ENCODE data around the gene ATG2B. TPM values are rescaled to one million over a fixed set of nuclear protein-coding genes. Genes with fewer than 3 reads are reported as not detected.

Gene ATG2B
- total RNA-seq, 1 experiment from 2014 or later: 9.4 TPM

DNA sequence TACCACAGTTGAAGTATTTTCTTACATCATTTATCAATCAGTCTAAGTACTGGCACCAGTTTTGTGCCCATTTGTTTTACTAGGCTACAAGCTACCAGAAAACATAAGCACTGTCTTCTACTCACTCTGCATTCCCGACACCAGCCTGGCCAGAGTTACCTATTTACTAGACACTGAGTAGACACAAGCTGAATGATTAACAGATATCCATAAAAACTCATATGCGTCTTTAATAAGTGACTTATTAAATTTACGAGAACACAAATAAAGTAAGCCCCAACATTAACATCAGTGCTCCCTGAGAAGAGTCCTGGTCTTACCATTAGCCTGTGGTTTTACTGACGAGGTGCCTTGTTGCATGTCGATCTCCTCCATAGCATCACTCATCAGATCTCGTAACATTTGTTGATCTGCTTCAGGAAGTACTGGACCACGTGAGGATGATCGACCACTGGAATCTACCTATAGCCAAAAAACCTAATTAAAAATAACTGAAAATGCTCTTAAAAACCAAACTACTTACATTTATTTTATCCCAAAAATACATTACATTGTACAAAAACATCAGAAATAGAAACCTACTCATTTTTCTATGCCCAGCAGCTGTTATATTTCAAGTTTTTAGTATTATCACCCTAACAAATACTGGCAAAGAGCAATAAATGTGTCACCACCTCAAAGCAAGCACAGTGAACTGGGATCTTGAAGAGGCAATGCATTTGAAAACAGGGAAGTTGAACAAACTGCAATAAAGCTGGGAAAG lies 53.8 kb downstream of the ATG2B start:
- DNase-seq (ENCODE audit: low read depth): no peak

DNA sequence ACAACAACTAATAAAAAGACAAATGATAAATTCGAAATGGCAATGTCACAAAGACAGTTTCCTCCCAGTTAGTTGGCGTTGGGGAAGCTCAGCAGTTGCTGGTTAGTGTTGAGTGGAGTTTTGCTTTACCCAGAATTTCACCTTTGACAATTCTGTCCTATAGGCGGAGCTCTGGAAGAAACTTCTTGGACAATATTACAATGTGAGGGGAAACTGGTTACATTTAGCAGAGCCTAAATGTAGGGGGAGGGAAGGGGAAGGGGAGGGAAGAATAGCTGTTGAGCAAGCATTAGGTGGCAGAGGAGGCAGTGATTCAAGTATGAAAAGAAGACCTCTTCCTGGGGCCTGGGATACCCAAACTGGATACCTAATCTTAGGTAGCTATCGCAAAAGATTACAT lies 55.7 kb downstream of the ATG2B start:
- DNase-seq (ENCODE audit: low read depth): peak; percentile 33

DNA sequence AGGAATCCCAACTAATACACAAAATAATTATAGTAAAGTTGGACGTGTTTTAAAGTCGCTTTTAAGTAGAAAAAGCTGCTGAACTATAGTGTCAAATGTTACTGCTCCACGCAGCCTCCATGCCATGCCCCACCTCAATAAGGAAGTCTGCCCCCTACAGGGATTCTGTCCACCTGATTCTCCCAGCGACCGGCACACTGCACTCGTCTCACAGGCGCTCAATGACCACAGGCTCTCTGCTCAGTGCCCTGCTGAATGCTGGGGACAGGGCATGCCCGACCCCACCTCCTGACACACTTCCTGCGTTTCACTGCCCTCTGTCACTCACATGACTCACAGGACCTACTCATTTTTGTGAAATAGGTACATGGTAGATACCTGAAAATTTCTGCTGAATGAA lies 58.2 kb downstream of the ATG2B start:
- DNase-seq (ENCODE audit: low read depth): peak; percentile 15

DNA sequence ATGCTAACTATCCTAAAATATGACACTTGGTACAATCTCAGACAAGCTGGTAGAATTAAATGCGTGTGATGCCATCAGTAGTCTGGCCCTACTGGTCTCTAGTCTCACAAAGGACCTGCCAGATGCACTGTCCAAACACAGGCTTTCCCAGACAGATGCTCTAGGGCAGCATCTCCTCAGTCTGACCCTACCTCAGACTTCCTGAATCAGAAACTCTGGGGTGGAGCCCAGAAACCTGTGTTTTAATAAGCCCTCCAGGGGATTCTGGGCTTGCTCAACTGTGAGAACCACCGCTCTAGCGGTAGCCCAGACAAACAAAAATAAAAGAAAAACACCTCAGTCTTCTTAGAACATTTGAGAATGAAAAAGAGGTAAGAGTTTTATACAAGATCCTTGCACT lies 59.2 kb downstream of the ATG2B start:
- no peak for DNase-seq (ENCODE audit: low read depth)

DNA sequence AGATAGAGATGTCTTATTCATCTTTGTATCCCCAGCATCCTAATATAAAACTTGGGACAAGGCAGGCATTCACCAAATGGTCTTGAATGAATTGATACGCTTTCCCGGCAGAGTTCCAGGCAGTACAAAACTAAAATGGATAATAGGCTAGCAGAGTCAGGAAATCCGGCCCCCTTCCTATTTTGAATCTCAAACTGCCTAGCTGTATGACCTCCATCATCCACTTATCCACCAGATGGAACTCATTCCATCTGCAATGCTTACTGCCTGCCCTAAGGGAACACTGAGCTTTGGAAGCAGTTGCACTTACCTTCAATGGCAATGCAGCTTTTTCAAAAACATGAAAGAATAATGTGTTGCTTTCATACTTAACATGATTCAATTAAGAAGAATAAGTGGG lies 63.7 kb downstream of the ATG2B start:
- no peak for DNase-seq (ENCODE audit: low read depth)

DNA sequence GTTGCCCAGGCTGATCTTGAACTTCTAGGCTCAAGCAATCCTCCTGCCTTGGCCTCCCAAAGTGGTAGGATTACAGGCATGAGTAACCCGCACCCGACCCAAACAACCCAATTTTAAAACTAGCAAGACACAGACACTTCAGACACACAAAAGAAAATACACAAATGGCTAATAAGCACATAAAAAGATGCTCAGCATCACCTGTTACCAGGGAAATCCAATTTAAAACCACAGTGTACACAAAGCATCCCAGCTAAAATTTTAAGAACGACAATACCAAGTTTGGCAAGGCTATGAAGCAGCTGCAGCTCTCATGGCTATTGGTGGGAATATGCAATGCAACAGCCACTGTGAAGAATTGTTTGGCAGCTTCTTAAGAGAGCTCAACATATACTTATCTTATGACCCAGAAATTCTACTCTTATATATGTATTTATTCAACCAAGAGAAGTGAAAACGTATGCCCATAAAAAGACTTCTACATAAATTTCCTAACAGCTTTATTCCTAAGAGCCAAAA lies 65.1 kb downstream of the ATG2B start:
- no peak for DNase-seq (ENCODE audit: low read depth)

DNA sequence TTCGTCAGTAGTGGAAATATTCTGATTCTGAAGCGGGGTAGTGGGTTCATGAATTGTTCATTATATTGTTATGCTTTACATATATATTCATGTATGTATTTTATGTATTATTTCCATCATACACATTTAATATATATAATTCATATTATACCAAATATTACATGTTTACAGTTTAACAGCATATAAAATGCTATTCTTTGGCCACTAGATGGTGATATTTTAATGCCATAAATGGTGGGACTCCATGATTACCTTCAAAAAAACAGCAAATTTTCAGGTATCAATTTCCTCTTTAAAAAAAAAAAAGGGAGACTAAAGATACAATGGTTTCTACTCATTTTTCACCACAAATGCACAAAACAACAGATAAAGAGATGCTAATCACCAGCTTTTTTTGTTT lies 66.1 kb downstream of the ATG2B start:
- DNase-seq (ENCODE audit: low read depth): no peak

DNA sequence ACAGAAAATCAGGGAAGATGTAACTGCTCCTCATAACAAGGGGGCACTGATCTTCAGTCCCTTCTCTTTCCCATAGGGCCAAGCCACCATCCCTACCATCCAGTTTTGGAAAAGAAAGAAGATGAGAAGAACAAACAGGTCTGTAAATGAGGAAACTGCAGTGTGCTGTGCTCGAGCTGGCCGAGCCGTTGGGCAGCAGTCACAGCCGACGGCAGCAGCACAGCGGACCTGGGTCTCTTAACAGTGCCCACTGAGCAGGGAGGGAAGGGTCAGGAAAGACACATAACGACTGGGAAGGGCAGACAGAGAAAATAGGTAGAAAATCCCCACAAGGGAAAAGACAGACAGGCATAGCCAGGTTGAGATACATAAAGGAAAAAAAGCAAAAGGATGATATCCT lies 68.9 kb downstream of the ATG2B start:
- no peak for DNase-seq (ENCODE audit: low read depth)

DNA sequence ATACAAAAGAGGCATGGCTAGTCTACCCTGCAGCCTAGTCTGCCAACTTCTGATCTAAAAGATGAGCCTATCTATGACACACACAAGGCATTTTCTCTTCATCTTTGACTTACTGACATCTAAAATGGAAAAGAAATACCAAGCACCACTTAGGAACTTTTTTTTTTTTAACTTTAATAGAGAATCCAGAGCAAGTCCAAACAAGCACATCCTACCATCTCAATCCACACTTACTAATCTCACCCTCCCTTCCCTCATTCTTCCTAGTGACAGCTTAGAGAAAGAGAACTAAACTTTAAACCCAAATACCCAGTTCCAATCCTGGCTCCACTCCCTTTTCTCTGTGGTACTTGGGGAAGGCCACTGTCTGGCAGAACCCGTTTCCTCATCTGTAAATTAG lies 75.3 kb downstream of the ATG2B start:
- no peak for DNase-seq (ENCODE audit: low read depth)

DNA sequence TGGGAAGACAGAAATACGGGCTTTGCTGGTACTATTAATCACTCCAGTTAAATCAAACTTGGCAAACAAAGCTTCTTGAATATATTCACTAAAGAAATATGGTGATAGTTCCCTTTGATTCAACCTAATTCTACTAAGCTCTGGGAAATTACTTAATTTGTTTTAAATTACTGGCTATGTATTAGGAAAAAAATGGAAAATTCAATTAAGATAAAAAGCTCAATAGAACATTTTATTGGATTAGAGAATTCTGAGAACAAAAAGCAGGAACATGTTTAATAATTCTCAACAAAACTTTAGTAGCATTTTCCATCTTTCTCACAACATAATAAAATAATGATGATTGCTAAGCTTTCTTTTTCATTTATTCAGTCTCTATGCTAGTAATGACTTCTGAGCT lies 76.9 kb downstream of the ATG2B start:
- no peak for DNase-seq (ENCODE audit: low read depth)

DNA sequence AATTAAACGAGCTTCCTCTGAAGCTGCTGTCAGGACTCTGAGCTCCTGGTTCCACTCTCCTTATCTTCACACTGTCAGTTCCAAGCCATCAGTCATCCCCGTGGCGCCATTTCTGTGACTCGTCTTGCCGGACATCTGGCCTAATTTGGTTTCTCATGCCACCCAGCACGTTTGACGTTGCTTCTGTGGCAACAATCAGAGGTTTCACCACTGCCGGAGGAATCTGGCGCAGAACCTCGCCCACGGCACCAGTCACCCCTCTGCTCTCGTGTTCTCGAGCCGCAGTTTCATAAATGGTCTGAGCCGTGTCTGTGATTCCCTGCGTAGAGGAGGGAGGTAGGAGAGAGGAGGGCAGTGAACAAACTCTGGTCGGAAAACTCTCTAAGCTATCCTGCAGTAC lies 77.5 kb downstream of the ATG2B start:
- no peak for DNase-seq (ENCODE audit: low read depth)

DNA sequence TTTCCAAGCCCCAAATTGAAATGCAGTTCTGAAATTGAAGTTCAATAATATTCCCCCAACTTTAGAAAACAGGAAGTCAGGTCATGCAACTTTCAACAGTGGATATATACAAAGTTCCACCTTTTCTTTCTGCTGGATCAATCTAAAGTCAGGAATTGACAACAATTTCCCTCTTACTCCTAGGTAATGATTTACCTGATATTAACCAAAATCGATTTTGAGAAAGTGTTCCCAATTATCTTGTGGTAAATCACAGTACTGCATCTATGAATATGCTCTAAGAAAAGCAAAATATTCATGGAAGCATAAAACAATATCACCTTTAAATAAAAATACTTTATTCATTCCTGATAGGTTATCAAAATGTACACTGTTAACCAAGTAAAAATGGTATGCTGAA lies 78.7 kb downstream of the ATG2B start:
- DNase-seq (ENCODE audit: low read depth): no peak

DNA sequence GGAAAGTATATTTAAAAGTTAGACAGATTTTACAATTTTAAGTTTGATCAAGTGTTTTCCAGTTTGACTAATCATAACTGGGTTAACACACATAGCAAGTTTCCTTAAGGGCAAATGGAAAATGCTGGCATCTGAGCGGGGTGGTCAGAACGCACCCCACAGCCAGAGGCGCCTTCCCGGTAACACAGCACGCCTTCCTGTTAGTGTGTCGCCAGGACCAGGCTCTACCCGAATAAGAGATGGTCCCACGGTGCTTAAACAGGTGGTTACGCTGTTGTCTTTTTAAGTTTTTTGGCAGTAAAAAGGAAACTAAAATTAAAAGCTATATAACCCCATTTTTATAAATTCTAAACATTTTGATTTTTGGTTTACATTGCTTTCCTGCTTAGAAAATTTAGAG lies 79.1 kb downstream of the ATG2B start:
- DNase-seq (ENCODE audit: low read depth): no peak

DNA sequence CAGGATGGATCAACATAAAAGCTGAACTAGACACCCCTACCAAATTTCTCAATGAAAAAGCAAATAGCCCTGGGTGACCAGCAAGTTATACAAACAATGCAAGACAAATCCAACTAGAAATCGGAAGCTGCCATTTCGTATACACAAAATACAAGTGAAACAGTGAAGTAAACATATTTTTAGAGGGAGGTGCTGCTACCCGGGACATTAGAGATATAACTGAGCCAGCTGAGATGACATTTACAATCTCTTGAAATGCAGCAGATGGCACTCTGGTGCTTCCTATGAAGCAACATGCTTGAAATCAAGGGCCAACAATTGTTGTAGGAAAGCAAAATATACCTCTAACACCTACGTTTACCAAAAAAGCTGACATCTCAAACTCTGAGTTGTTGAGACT lies 81.7 kb downstream of the ATG2B start:
- no peak for DNase-seq (ENCODE audit: low read depth)

DNA sequence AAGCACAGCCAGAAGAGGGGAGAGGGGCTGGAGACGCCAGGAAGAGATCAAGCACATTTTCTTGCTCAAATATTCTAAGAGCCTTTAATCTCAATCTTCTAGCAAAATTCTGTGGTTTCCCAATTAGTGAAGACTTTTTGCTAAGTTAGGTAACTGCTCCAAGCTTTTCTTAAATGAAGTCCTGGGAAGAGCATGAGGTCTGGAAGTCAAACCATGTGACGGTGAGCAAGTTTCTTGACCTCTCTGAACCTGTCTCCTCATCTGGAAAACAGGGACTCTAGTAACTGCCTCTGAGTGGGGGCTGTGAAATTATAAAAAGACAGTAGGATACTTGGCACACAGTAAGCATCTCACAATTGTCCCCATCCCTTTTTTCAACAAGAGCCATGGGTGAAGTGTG lies 83.0 kb downstream of the ATG2B start:
- DNase-seq (ENCODE audit: low read depth): no peak

DNA sequence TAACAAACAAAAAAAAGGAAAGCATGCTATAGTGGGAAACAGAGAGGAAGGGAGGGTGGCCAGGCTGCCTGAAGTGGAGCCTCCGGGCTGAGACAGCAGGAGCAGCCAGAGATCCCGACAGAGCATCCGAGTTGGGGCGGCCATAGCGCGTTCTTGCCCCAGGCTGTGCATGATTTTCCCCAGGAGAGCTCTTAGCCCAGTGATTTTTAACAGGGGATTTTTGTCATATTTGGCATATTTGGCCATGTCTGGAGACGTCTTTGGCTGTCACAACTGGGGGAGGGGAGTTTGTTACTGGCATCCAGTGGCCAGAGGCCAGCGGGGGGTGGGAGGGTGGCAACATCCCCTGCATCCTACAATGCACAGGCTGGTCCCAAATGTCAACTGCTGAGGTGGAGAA lies 83.6 kb downstream of the ATG2B start:
- no peak for DNase-seq (ENCODE audit: low read depth)

DNA sequence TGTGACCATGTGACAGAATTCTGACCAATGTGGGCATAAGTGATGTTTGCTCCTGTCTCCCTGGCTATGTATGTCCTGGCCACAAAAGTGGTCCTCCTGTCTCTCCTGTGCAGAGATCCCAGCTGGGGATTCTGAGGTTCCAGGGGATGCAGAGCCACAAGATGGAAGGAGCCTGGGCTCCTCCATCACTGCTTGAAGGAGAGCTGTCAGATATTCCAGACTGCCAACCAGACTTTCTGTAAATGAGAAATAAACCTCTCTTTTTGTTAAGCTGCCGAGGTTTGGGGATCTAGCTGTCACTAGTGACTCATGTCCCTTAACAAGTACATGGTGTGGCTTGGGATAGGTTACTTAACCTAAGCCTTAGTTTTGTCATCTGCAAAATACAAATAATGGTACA lies 85.3 kb downstream of the ATG2B start:
- no peak for DNase-seq (ENCODE audit: low read depth)

DNA sequence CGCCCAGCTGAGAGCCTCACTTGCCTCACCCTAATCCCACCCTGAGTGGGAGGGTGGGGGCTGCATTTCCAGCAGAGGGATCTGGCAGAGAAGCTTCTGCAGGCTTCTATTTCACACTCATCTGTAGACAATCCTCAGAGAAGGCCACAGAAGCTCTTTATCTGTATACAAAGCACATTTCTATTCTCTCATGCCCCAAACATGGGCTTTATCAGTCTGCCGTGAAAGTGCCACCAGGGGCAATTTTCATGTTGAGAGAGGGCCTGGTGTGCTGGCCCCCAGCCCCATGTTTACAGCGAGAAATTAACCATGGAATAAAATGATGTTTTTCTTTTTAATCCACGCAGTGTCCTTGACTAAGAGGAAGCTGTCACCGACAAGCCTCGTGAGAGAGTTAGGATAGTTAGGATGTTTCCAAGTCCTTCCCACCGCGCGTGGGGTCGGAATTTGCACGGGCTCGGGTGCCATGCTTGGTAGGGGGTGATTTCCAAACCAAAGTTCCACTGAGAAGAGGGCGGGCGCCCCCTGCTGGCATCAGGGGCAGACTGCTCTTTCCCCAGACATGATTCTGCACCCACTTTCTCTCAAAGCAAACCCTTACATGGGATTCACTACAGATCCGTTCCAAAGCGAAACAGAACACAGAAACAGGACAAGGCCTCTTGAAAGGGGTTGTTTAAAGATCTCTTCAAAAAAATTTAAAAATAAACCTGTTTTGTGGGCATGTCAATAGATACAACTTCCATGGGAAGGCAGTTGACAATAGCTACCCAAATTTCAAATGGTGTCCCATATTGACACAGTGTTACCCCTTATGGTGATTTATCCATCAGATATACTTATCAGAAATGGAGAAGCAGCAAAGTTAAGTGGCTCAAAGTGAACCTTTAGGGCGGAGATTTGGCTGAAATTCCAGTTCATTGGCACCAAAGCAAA lies 87.7 kb downstream of the ATG2B start:
- peak; percentile 48 for DNase-seq (ENCODE audit: low read depth)

DNA sequence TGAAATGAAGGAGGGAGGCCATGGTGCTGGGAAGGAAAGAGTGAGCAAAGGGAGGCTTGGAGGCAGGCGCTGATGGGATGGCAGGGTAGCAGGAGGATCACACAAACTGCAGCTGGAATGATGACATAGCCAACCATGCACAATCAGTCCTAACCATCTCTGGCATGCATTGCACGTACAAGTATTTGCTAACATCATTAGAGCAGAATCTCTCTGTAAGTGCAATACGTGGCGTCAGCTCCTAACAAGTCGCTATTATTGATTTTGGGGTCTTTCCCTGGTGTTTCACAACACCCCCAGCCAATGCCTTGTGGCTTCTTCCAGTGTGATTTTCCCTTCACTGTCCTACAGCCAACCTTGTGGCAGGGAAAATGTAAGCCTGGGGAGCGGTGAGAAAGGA lies 88.6 kb downstream of the ATG2B start:
- DNase-seq (ENCODE audit: low read depth): no peak

DNA sequence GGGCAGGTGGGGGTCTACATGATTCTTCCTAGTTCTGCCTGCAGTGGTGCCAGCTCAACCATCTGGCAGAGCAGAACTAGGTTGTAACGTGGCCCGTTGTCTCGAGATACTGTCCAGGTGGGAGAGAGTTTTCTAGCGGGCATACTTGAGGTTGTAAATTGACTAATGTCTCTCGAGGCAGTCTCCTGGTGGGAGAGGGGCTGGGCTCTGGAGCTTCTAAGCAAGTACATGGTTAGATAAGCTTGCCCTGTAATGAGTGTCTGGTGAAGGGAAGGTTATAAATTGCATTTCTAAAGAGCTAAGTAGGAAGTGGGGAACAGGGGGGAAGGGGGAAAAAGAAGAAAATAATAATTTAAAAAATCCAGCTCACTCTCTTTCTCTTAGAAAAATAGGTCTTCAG lies 89.0 kb downstream of the ATG2B start:
- DNase-seq (ENCODE audit: low read depth): no peak

DNA sequence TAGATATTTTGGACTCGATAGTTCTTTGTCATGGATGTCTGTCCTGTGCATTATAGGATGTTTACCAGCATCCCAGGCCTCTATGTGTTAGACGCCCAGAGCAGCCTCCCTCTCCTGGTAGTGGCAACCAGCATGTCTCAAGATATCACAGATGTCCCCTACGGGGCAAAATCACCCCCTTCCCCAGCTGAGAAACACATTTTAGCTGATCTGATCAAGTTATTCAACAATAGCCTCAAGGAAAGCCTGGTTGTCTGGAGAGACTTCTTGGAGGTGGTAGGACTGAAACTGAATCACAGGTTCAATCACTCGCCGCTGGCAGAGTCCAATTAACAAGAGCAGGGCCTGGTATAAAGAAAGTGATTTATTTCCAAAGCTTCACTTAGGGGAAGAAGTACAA lies 89.5 kb downstream of the ATG2B start:
- DNase-seq (ENCODE audit: low read depth): no peak

DNA sequence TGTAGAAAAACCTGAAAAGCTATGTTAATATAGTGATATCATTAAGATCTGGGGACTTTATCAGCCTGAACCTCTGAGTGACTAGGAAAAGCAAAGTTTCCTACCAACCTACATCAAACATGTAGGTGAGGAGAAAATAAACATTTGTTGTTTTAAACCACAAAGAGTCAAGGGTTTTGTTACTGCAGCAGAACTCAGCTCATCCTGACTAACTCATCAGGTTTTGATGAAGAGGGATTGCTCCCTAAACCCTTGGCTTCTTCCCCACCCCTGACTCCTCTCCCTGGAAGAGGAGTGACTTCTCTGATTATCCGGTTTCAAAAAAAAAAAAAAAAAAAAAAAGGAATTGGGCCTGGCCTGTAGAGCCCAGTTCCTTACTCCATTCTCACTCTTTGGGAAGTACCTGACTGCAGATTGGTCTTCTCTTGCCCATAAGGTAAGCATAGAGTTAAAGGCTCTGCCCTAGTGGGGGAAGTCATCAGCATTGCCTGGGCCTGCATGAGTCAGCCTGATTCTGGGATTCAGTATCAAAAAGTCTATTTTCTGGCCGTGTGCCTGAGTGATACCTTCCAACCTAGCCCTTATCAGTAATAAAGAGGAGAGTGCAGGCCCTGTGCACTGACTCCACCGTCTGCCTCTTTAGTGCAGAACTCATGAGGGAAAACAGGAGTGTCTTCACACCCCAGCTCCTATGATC lies 90.2 kb downstream of the ATG2B start:
- DNase-seq (ENCODE audit: low read depth): peak; percentile 18
